Prostate gland (tissue), 2 donors: ENCODE data around the gene NDUFA13.

Source experiments
- CTCF ChIP-seq, 4 experiments: fragments of 200-600 bp in 2 of 4; fragments of 450-650 bp in 2 of 4; sonication (generic) in 2 of 4; IDR thresholded peaks; 1 replicate in 3 of 4; 2 replicates in 1 of 4; pipeline ENCODE4 v1.5.1; 2016 to 2019; ENCODE audit warnings: antibody characterized with exemption in 4 of 4, mild to moderate bottlenecking in 2 of 4, moderate library complexity in 2 of 4
- POLR2AphosphoS5 ChIP-seq: sonication (generic); formaldehyde crosslinking; IDR thresholded peaks from one replicate; pipeline ENCODE4 v1.6.1; 2017; ENCODE audit warnings: antibody characterized with exemption

GRCh38 chr19:19566306-19566705, 50.3 kb downstream of the NDUFA13 start:
- TF ChIP-seq CTCF (IDR thresholded peaks at IDR 0.05) (no peak), POLR2AphosphoS5 (no peak)
